NT2/D1 (cell line): Measurements from ENCODE around the gene ZNF674.
"Not testable (repeated sequence)": the region's sequence is repeated elsewhere in the genome, so short reads cannot be mapped to it uniquely, and the experiment has no call there.

Experiments used
- SUZ12 ChIP-seq: IDR thresholded peaks from 2 replicates; pipeline ENCODE4 v1.6.1; 2011; ENCODE audit not compliant: insufficient read length, insufficient read depth; ENCODE audit errors: extremely low read depth
- YY1 ChIP-seq: IDR thresholded peaks from 2 replicates; pipeline ENCODE4 v1.6.1; 2011; ENCODE audit not compliant: insufficient read length, insufficient read depth
- ZNF274 ChIP-seq: IDR thresholded peaks from 2 replicates; pipeline ENCODE4 v1.6.1; 2011; ENCODE audit warnings: mild to moderate bottlenecking, low read depth, low read length

DNA sequence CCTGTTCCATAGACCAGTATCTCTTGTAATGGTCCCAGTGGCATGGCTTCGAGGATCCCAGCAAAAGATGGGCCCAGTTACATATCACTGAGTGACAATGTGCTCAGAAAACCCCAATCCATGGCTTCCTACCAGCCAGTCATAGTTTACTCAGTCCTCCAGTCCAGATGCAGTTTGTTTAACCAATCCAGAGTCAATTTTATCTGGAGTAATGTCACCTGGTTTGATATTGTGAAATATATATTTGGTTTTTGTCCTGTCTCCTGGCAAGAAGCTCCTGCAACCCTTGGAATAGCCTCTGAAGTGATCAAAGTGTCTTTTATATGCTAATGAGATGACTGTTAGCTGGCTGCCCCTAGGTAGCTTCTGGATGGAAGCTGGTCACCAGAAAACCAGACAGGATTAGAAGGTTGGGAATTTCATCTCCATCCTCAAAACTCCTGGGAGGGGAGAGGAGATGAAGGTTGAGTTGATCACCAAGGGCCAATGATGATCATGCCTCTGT, 14.8 kb downstream of the ZNF674 start:
- TF ChIP-seq YY1, SUZ12, ZNF274: not testable (repeated sequence)
